Stimulated activated CD4-positive, alpha-beta T cell treated with anti-CD3 and anti-CD28 coated beads, Interleukin-2, amount 100 ng/mL, for 24 hours (primary cell): Measurements from ENCODE around the gene ATP10A.

Experiments used
- DNase-seq, 2 donors: peaks; one replicate each; pipeline ENCODE4 v3.0.0-alpha.2; 2020

Gene ATP10A

DNA sequence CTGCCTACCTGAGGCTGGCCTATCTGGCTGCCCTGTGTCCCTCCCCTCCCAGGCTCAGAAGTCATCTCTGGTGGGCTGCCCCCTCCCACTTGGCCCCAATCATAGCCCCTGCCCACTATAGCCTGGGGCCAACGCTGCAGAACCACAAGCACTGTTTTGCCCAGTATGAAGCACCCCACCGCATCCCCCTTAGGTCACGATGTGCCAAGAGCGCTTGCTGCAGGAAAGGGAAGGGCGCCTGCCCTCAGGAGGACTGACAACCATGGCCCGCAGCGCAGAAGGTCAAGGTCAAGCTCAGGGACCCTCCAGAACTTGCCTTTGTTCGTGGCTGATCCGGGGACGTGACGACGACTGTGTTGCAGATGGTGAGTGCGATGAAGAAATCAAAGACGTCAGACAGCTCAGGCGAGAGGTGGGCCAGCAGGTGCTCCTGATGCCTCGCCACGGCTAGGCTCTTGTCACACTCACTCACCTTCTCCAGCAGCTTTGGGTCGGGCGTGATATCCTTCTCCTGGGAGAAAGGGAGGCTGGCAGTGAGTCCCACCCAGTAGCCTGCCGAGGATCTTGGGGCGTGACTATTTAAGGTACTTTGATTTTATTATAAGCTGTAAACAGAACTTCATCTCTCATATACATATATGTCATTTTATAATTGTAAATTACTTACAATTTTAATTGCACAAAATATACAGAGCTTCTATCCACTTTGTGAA is 146.6 kb downstream of the ATP10A start:
- DNase-seq: no peak

DNA sequence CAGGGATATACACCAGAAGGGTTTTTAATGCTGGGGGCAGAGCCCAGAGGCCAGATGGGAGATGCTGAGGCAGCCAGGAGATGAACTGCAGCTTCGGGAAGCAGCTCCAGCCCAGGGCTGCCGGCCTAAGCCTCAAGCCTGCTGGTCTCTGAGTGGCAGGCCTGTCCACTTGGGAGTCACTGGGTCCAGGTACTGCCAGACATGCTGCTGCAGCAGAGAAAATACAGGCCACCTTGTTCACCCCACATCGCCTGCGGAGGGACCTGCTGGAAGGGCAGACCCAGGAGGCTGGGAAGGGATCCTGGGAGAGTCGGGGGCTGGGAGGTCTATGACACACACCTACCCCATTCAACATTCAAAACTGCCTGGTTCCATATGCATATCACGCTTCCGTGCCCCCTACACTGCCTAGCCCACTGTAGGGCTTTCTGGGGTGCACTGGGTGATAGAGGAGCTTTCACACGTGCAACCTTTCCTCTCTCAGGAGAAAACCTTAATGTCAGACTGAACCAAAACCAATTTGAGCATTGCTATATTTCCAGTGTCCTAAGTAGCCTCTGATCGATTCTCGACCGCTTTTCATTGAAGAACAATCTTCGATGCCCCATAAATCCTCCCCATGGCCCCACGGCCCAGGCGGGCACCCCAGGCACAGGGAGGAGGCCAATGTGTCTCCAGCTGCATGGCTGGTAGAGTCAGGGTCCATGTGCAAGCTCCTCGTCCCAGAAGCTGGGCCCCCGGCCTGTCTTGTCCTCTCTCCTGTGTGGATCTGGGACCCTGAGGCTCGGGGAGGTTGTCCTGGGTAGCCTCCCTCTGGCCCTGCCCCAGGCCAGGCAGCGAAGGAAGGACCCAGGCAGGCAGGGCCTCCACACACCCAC is 147.4 kb downstream of the ATP10A start:
- DNase-seq: no peak

DNA sequence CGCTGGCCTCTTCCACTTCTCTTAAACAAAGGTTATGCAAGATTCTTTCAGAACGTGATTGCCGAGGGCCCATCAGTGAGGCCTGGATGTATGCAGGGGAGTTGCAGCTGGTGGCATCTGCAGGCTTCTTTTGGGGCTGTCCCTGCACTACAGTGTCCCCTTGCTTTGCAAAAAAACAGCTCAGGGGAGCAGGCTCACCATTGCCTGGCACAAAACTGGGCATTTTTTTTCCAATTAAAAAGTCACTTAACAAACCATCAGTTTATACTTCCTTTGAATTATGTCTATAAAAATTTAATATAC is 148.6 kb downstream of the ATP10A start:
- no peak for DNase-seq

DNA sequence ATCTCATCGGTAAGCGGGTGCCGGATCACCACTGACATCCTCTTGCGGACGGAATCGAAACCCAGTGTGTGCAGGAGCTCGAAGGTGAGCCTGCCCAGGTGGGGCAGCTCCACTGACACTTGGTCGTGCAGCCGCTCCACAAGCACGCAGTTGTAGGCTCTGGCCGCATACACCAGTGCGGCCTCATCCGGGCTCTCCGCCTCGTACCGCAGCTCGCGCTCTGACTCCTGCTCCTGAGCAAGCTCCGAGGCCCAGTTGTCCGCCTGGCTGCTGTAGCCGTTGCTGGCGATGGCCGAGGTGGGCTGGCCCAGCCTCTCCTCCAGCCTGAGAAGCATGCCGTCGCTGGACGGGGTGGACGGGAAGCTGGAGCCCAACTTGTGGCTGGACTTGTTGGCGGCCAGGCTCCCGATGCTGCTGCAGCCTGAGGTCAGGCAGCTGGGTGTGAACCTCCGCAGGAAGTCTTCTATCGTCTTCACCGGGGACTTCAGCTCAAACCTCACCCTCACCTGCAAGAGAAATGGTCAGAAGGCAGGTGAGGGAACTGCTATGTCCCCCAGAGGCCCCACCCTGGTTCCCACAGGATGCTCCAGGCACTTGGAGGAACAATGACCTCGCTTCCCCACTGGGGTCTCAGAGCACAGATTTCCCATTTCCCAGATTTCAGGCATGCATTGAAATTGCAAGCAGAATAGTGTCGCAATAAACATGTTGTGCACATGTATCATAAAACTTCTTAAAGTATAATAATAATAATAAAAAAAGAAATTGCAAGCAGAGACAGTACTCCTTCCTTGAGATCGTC is 149.2 kb downstream of the ATP10A start:
- no peak for DNase-seq

DNA sequence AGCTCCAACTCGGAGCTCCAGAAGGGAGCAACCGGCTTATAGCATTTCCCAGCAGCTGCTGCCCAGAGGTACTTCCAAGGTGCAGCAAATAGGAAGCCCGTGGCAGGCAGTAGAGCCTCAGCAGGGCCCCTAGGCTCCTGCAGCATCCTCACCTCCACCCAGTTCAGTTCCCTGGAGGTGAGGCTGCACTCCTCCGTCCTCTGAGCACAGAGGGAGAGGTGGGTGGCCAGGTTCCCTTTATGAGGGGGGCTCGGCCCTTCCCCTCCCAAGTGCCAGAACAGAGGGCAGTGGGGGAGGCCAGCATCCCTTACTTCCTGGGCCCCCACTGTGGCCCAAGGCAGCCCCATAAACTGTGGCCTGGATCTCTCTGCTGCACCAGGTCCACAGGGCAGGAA is 150.2 kb downstream of the ATP10A start:
- no peak for DNase-seq

DNA sequence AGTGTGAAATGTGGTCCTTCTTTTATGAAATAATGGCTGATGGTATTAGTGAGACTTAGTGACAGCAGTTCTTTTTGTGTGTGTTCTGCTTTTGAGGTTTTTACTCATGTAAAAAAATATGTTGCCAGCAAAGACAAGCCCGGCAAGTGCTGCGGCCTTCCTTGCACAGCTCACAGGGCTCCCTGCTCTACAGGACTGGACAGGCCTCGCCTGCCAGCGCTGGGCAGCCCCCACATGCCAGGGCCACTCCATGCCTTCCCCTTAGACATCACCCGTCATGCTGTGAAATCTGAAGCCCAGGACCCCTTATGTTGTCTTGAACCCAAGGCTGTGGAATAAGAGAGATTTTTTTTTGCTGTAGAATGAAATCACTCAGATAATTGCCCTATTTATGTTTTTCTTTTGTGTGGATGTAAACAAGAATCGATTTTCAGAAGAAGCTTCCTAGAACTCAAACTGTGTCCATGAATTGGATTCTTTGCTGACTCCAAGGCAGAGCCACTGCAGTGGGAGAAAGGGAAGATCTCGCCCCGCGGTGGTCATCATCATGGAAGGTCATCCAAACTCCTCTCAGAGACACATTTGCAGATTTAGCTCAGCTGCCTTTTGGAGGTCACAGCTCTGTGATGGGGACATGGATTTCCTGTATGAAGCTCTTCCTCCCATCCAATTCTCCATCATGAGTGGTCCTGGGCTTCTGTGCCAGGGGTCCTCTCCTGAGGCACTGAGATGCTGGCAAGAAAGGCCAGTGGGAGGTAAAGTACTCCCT is 150.8 kb downstream of the ATP10A start:
- DNase-seq: no peak

DNA sequence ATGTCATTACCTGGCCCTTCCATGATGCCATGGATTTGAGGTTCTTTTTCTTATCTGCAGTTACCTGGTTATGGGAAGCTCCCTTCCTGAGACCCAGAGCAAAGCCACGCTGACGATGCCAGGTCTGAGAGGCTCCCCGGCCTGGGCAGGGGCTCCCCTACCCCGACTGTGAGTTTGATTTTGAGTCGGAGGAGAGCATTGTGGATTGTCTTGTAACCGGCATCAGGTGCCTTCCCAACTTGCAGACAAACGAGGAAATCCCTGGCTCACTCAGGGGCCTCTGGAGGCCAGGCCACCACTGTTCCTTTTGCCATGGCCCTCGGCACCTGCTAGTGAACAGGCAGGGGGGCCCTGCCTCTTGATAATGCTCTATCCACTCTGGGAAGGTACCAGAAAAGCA is 151.4 kb downstream of the ATP10A start:
- DNase-seq: no peak

DNA sequence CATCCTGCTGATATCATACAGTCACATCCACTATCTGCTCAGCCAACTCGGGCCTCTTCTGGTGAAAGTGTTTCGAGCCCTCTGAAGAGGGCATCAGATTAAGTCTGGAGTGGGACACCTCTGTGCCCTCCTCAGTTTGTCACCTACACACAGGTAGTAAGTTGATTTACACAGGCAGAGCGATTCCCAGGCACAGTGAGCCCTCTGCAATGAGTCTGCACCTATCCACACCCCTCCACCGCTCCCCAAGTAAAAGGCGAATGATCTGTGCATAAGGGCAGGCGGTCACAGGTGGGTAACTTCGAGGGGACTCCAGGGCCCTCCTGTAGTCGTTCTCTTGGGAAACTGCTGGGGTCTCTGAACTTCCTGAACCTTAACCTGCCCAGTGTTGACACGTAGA is 152.0 kb downstream of the ATP10A start:
- no peak for DNase-seq

DNA sequence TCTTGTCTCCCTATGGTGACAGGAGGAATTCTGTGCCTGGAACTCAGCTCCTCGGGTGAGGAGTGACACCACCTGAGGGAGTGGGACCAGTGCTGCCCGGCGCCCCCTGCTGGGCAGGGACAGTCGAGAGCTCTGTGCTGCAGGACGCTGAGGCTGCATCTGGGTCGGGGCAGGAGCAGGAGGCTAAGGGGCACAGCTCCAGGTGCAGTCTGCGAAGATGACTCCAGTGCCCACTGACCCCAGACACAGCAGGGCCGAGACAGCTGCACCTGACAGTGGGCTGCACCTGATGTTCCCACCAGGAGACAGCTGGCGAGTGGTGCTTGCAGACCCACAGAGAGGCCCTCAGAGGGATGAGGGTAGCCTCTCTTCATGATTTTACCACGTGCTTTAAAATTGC is 152.9 kb downstream of the ATP10A start:
- DNase-seq: peak; percentile 64 to 68

GRCh38 chr15:25709437-25710159 is 153.5 kb downstream of the ATP10A start:
- DNase-seq: no peak

DNA sequence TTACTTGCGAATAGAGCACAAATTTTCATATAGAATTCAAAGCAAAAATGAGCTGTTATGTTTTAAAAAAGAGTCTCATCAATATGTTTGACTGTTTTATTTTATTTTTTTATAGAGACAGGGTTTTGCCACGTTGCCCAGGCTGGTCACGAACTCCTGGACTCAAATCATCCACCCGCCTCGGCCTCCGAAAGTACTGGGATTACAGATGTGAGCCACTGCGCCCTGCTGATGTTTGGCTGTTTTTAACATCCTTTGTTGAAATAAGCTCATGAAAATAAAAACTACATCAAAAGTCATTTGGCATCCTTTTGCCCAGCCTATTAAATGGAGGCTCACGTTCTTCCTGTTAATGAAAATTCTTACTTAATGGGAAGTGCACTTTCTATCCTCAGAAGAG is 154.7 kb downstream of the ATP10A start:
- DNase-seq: no peak

DNA sequence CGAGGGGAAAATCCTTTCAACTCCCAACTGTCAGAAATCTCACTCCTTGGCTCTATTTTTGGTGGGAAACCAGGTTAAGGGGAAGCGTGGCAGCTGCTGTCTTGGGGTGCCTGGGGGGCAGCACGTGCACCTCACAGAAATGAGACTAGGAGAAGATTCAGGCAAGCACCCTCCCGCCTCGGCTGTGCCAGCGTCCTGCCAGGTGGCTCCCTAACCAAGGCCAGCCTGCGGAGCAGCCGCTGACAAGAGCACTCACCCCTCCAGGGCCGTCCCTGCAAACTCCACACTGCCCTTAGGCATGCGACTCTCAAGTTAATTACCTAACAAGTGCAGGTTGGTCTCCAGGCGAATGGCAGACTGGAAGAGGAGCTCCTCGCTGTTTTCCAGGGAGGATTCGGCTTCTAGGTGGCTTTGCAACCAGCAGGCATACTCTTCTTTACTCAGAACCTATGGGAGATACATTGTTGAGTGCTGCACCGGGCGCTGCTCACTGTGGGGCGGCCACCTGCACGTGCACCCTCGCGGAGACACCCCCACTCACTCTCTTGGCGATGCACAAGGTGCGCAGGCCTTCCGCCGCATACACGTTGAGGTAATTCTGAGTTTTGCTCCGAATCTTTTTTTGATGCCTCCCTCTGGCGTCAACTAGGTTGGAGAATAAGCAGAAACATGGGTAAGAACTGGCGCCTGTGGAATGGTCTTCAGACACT is 155.3 kb downstream of the ATP10A start:
- no peak for DNase-seq

DNA sequence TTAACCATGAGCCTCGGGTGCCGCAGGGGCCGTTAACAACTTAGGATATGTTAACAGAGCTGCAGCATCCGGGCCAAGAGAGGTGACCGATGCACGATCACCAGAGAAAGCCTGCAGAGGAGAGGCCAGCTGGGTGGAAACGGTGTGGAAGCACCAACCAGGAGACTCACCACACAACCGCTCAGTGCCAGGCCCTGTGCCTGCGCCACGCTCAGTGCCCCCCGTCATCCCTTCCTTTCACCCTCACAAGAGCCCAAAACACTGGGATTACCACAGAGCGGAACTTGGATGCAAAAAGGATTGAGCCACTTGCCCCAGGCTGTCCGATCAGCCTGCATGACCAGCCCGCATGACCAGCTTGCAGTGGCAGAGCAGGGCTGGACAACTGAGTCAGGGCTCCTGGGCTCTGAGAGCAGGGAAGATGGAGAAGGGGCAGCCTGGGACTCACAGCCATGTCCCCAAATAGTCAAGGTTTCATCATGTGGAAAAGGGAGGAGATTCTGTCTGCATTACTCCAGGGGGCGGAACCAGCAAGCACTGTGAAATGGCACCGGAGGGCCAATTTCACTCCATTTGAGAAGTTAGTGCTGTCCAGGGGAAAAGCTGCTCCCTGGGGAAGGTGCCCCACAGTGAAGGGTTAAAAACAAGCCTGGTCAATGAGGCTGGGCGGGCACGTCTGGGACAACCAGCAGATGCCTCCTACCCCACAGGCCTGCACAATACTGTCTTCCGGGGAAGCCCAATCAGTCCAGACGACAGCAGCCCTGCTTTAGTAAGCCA is 156.8 kb downstream of the ATP10A start:
- no peak for DNase-seq

GRCh38 chr15:25705433-25706115 is 157.6 kb downstream of the ATP10A start:
- no peak for DNase-seq

DNA sequence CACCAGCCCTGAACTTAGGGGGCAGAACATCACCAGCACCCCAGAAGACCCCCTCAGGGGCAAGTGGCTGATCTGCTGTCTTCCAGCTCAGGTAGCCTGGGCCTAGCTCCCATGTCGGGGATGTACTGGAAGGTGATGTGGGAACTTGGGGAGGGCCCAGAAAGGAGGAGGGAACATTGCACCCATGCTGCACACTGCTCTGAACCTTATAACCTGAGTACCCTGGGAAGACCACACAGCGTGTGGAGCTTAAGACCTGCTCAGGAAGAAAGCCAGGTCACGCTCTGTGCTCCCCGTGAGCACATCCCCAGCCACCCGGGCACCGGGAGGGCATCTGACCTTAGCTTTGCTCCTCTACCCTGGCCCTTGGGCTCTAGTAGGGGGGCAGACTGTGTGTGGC is 159.4 kb downstream of the ATP10A start:
- no peak for DNase-seq

- DNase-seq: no peak
Observed at GRCh38 chr15:25701721-25702465, 161.2 kb downstream of the ATP10A start.

- no peak for DNase-seq
Observed at GRCh38 chr15:25700916-25701315, 162.2 kb downstream of the ATP10A start.

DNA sequence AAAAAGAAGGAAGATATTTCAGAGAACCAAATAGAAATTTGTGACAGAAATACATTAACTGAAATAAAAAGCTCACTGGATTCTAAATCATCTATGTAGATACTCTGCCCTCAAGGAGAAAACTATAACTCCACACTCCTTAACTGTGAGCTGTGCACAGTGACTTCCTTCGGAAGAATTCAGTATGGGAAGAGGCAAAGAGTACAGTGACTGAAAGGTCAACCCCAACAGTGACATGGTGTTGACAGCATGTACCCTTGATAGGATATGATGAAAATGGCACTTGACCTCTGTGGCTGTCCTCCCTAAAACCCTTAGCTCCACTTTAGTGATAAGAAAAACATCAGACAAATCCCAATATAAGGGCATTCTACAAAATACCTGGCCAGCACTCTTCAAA is 165.5 kb downstream of the ATP10A start:
- no peak for DNase-seq
